Measurements from ENCODE around the gene RPS2.

DNA sequence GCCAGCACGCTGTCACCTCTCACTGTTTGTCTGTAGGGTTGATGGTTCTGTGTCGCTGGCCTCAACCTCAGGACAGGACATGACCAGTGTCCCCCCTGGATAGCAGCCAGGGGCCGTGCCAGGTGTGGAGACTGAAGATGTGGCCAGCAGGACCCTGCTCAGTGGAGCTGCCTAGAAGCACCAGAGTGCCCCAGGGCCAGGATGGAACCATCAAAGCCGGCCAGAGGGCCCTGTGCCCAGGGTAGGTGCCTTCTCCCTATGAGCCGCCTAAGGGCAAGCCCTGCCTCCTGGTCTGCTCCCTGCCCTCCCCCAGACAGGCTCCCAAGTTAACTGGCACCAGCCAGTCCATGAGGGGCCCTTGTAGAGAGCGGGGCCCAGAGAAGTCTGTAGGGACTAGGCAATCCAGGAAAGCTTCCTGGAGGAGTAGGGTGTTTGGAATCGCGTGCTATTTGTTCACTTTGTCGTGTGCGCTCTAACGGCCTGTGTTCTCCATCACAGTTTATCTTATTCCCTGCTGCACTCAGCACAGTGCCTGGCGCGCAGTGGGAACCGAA is 5.8 kb downstream of the RPS2 start:
- TF ChIP-seq CTCF (IDR thresholded peaks at IDR 0.05; ENCODE audit: low read depth, low read length) (no peak), EZH2phosphoT487 (IDR thresholded peaks at IDR 0.05; ENCODE audit: low read depth) (no peak)
